HEK293T (cell line): ENCODE results near the gene NUP62.

ENCODE experiments used
- ARNT ChIP-seq: fragments of 450-650 bp; IDR thresholded peaks from 2 replicates; pipeline ENCODE4 v1.6.1; 2017; ENCODE audit warnings: mild to moderate bottlenecking
- BHLHE40 ChIP-seq: fragments of 450-650 bp; IDR thresholded peaks from 2 replicates; pipeline ENCODE4 v1.6.1; 2016; ENCODE audit warnings: mild to moderate bottlenecking, moderate library complexity, borderline replicate concordance
- CTBP1 ChIP-seq: fragments of 450-650 bp; IDR thresholded peaks from 2 replicates; pipeline ENCODE4 v1.6.1; 2016; ENCODE audit warnings: borderline replicate concordance
- ELF4 ChIP-seq: fragments of 450-650 bp; IDR thresholded peaks from 2 replicates; pipeline ENCODE4 v1.6.1; 2017; ENCODE audit warnings: antibody characterized with exemption
- FOXA1 ChIP-seq: fragments of 450-650 bp; IDR thresholded peaks from 2 replicates; pipeline ENCODE4 v1.6.1; 2016; ENCODE audit warnings: mild to moderate bottlenecking
- FOXK2 ChIP-seq: fragments of 450-650 bp; IDR thresholded peaks from 2 replicates; pipeline ENCODE4 v1.6.1; 2016; ENCODE audit warnings: mild to moderate bottlenecking
- FOXM1 ChIP-seq: fragments of 450-650 bp; IDR thresholded peaks from 2 replicates; pipeline ENCODE4 v1.6.1; 2017; ENCODE audit warnings: mild to moderate bottlenecking, borderline replicate concordance
- HDGF ChIP-seq: fragments of 450-650 bp; IDR thresholded peaks from 2 replicates; pipeline ENCODE4 v1.6.1; 2017; ENCODE audit warnings: antibody characterized with exemption, borderline replicate concordance
- LEF1 ChIP-seq: fragments of 450-650 bp; IDR thresholded peaks from 2 replicates; pipeline ENCODE4 v1.6.1; 2017; ENCODE audit warnings: mild to moderate bottlenecking, borderline replicate concordance
- PKNOX1 ChIP-seq: fragments of 450-650 bp; IDR thresholded peaks from 2 replicates; pipeline ENCODE4 v1.6.1; 2016
- SP1 ChIP-seq: fragments of 450-650 bp; IDR thresholded peaks from 2 replicates; pipeline ENCODE4 v1.6.1; 2017
- TARDBP ChIP-seq: fragments of 450-650 bp; IDR thresholded peaks from 2 replicates; pipeline ENCODE4 v1.6.1; 2016
- ZNF384 ChIP-seq: fragments of 450-650 bp; IDR thresholded peaks from 2 replicates; pipeline ENCODE4 v1.6.1; 2016

DNA sequence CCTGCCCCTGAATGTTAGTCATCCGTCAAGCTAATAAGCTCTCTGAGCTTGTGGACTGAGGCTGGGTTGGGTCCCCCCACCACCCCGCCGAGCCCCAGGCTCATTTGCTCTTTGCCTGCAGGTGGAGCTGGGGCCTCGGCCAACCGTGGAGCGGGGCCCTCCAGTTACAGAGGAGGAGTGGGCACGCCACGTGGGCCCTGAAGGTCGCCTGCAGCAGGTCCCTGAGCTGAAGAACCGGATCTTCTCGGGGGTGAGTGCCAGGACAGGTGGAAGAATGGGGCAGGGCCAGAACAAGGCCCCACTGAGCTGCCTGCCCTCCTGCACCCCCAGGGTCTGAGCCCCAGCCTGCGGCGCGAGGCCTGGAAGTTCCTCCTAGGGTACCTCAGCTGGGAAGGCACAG is 46.7 kb downstream of the NUP62 start:
- TF ChIP-seq LEF1 (no peak), ARNT (no peak), ELF4 (no peak), SP1 (no peak), FOXA1 (no peak), FOXK2 (no peak), HDGF (no peak), CTBP1 (no peak), PKNOX1 (no peak), BHLHE40 (no peak), TARDBP (no peak), FOXM1 (no peak), ZNF384 (no peak)
